IgD-negative memory B cell (primary cell): ENCODE data around the gene SF3A1. TPM values are rescaled to one million over a fixed set of nuclear protein-coding genes. Genes with fewer than 3 reads are reported as not detected.

Experiments
- H3K27ac Mint-ChIP-seq, 3 donors: one replicate each; pipeline ENCODE4 v1.8.0; 2020 to 2022; ENCODE audit warnings: mild to moderate bottlenecking in 3 of 3, mixed read lengths in 3 of 3, moderate library complexity in 1 of 3
- H3K27me3 Mint-ChIP-seq: one replicate; pipeline ENCODE4 v1.8.0; 2021; ENCODE audit warnings: mixed read lengths
- H3K36me3 Mint-ChIP-seq: one replicate; pipeline ENCODE4 v1.8.0; 2020; ENCODE audit warnings: mild to moderate bottlenecking, mixed read lengths
- H3K4me1 Mint-ChIP-seq, 3 donors: one replicate each; pipeline ENCODE4 v1.8.0; 2020 to 2022; ENCODE audit warnings: mixed read lengths in 3 of 3, mild to moderate bottlenecking in 1 of 3
- H3K4me3 Mint-ChIP-seq, 4 donors: one replicate each; pipeline ENCODE4 v1.8.0; 2020 to 2022; ENCODE audit warnings: mild to moderate bottlenecking in 4 of 4, mixed read lengths in 4 of 4, moderate library complexity in 3 of 4
- H3K9me3 Mint-ChIP-seq, 3 donors: one replicate each; pipeline ENCODE4 v1.8.0; 2020 to 2021; ENCODE audit warnings: mixed read lengths in 3 of 3, mild to moderate bottlenecking in 1 of 3
- polyA plus RNA-seq: library from polyadenylated mRNA; unstranded; fragments of 300-500 nt; fragmentation: Illumina TruSeq; gene quantifications from one replicate; pipeline ENCODE4 v1.2.3, GENCODE V29; 2021

Gene SF3A1
- polyA plus RNA-seq, 1 donor from 2014 or later: 120 TPM

- Mint-ChIP-seq H3K4me1 (peaks cover 10 to 17% (median 15%) of the 10 kb centered on the region in 3 donors), H3K4me3 (no peak overlapping the region), H3K27ac (peak overlapping the region in 1 of 3 donors; percentile 73), H3K36me3 (no peaks in the 10 kb centered on the region), H3K27me3 (peaks cover 34% of the 10 kb centered on the region), H3K9me3 (peaks cover 0 to 2% (median 0%) of the 10 kb centered on the region in 3 donors)
These were observed 36.6 kb upstream of the SF3A1 start for GRCh38 chr22:30393322-30393680.

GRCh38 chr22:30392661-30393321 is 36.1 kb upstream of the SF3A1 start:
- peak overlapping the region in 2 of 4 donors; percentile 39 to 78 for H3K4me3 Mint-ChIP-seq
- peaks cover 10 to 17% (median 15%) of the 10 kb centered on the region in 3 donors for H3K4me1 Mint-ChIP-seq
- no peaks in the 10 kb centered on the region for H3K36me3 Mint-ChIP-seq
- peak overlapping the region in 1 of 3 donors; percentile 73 for H3K27ac Mint-ChIP-seq
- H3K27me3 Mint-ChIP-seq: peaks cover 30% of the 10 kb centered on the region
- peaks cover 0 to 2% (median 0%) of the 10 kb centered on the region in 3 donors for H3K9me3 Mint-ChIP-seq

GRCh38 chr22:30390974-30391691 is 34.4 kb upstream of the SF3A1 start:
- Mint-ChIP-seq H3K9me3 (peaks cover 0 to 2% (median 0%) of the 10 kb centered on the region in 3 donors), H3K27me3 (peaks cover 16% of the 10 kb centered on the region), H3K36me3 (no peaks in the 10 kb centered on the region), H3K4me1 (peaks cover 10 to 23% (median 23%) of the 10 kb centered on the region in 3 donors), H3K4me3 (peak overlapping the region in 2 of 4 donors; percentile 37 to 61), H3K27ac (peak overlapping the region in 2 of 3 donors; percentile 12 to 25)

- H3K36me3 Mint-ChIP-seq: no peaks in the 10 kb centered on the region
- H3K4me1 Mint-ChIP-seq: peaks cover 9 to 19% (median 17%) of the 10 kb centered on the region in 3 donors
- no peaks in the 10 kb centered on the region for H3K9me3 Mint-ChIP-seq
- peaks cover 1% of the 10 kb centered on the region for H3K27me3 Mint-ChIP-seq
- no peak within 1 kb of the TSS for H3K27ac Mint-ChIP-seq
- H3K4me3 Mint-ChIP-seq: peak within 1 kb of the TSS; percentile 79 to 92 (median 88)
These were observed 30.5 kb upstream of the SF3A1 start, which contains the start of gene RNF215 for GRCh38 chr22:30386960-30387827. Gene RNF215, minus strand, starts transcription at chr22:30387411. Its CDS starts 98 bp downstream, at chr22:30387313.

GRCh38 chr22:30386608-30386959 is 29.9 kb upstream of the SF3A1 start:
- Mint-ChIP-seq H3K27ac (no peak overlapping the region), H3K4me1 (peaks cover 6 to 17% (median 15%) of the 10 kb centered on the region in 3 donors), H3K36me3 (no peaks in the 10 kb centered on the region), H3K4me3 (peak overlapping the region; percentile 79 to 92 (median 86)), H3K9me3 (no peaks in the 10 kb centered on the region), H3K27me3 (peaks cover 1% of the 10 kb centered on the region)

GRCh38 chr22:30385942-30386341 is 29.2 kb upstream of the SF3A1 start:
- Mint-ChIP-seq H3K9me3 (no peaks in the 10 kb centered on the region), H3K27ac (no peak overlapping the region), H3K27me3 (peaks cover 1% of the 10 kb centered on the region), H3K4me3 (peak overlapping the region; percentile 79 to 92 (median 86)), H3K4me1 (peaks cover 0 to 11% (median 9%) of the 10 kb centered on the region in 3 donors), H3K36me3 (peaks cover 2% of the 10 kb centered on the region)

- Mint-ChIP-seq H3K27me3 (peaks cover 1% of the 10 kb centered on the region), H3K9me3 (no peaks in the 10 kb centered on the region), H3K4me3 (peak overlapping the region in 1 of 4 donors; percentile 52), H3K36me3 (peaks cover 4% of the 10 kb centered on the region), H3K27ac (no peak overlapping the region), H3K4me1 (peaks cover 0 to 9% (median 8%) of the 10 kb centered on the region in 3 donors)
These were observed 26.4 kb upstream of the SF3A1 start for GRCh38 chr22:30383061-30383460.

GRCh38 chr22:30382340-30382739 is 25.6 kb upstream of the SF3A1 start:
- H3K4me3 Mint-ChIP-seq: no peak overlapping the region
- no peaks in the 10 kb centered on the region for H3K27me3 Mint-ChIP-seq
- H3K4me1 Mint-ChIP-seq: peaks cover 0 to 6% (median 5%) of the 10 kb centered on the region in 3 donors
- H3K9me3 Mint-ChIP-seq: no peaks in the 10 kb centered on the region
- peaks cover 4% of the 10 kb centered on the region for H3K36me3 Mint-ChIP-seq
- no peak overlapping the region for H3K27ac Mint-ChIP-seq

- H3K9me3 Mint-ChIP-seq: no peaks in the 10 kb centered on the region
- peaks cover 4% of the 10 kb centered on the region for H3K36me3 Mint-ChIP-seq
- H3K27me3 Mint-ChIP-seq: no peaks in the 10 kb centered on the region
- H3K4me1 Mint-ChIP-seq: peaks cover 0 to 3% (median 3%) of the 10 kb centered on the region in 3 donors
- H3K4me3 Mint-ChIP-seq: no peak overlapping the region
- no peak overlapping the region for H3K27ac Mint-ChIP-seq
These were observed 24.6 kb upstream of the SF3A1 start for GRCh38 chr22:30381264-30381663.

GRCh38 chr22:30380011-30380410 is 23.3 kb upstream of the SF3A1 start:
- H3K36me3 Mint-ChIP-seq: peaks cover 4% of the 10 kb centered on the region
- no peak overlapping the region for H3K27ac Mint-ChIP-seq
- no peak overlapping the region for H3K4me3 Mint-ChIP-seq
- peaks cover 0 to 1% (median 1%) of the 10 kb centered on the region in 3 donors for H3K4me1 Mint-ChIP-seq
- no peaks in the 10 kb centered on the region for H3K9me3 Mint-ChIP-seq
- no peaks in the 10 kb centered on the region for H3K27me3 Mint-ChIP-seq

GRCh38 chr22:30375312-30375849 is 18.7 kb upstream of the SF3A1 start:
- Mint-ChIP-seq H3K4me1 (peaks cover 0 to under 1% (median 0%) of the 10 kb centered on the region in 3 donors), H3K36me3 (peaks cover 2% of the 10 kb centered on the region), H3K9me3 (no peaks in the 10 kb centered on the region), H3K4me3 (no peak overlapping the region), H3K27ac (no peak overlapping the region), H3K27me3 (no peaks in the 10 kb centered on the region)

GRCh38 chr22:30373331-30374325 is 16.9 kb upstream of the SF3A1 start:
- no peak overlapping the region for H3K4me3 Mint-ChIP-seq
- no peak overlapping the region for H3K27ac Mint-ChIP-seq
- no peaks in the 10 kb centered on the region for H3K27me3 Mint-ChIP-seq
- H3K4me1 Mint-ChIP-seq: no peaks in the 10 kb centered on the region
- H3K9me3 Mint-ChIP-seq: no peaks in the 10 kb centered on the region
- no peaks in the 10 kb centered on the region for H3K36me3 Mint-ChIP-seq

- Mint-ChIP-seq H3K27me3 (no peaks in the 10 kb centered on the region), H3K36me3 (peaks cover 2% of the 10 kb centered on the region), H3K4me1 (no peaks in the 10 kb centered on the region), H3K4me3 (no peak overlapping the region), H3K9me3 (no peaks in the 10 kb centered on the region), H3K27ac (no peak overlapping the region)
These were observed 16.2 kb upstream of the SF3A1 start for GRCh38 chr22:30372915-30373314.

GRCh38 chr22:30371981-30372380 is 15.3 kb upstream of the SF3A1 start:
- H3K4me1 Mint-ChIP-seq: no peaks in the 10 kb centered on the region
- H3K4me3 Mint-ChIP-seq: no peak overlapping the region
- H3K36me3 Mint-ChIP-seq: peaks cover 2% of the 10 kb centered on the region
- peak overlapping the region in 1 of 3 donors; percentile 57 for H3K27ac Mint-ChIP-seq
- H3K9me3 Mint-ChIP-seq: no peaks in the 10 kb centered on the region
- no peaks in the 10 kb centered on the region for H3K27me3 Mint-ChIP-seq
